ENCODE measurements around the gene AMY2A. TPM values are rescaled to one million over a fixed set of nuclear protein-coding genes. Genes with fewer than 3 reads are reported as not detected.
"Not testable (repeated sequence)": the region's sequence is repeated elsewhere in the genome, so short reads cannot be mapped to it uniquely, and the experiment has no call there.

The AMY2A gene
- total and polyA plus RNA-seq, 2 of the 8 experiments (the other 6 are each of a cell fraction or from before 2014, with no cell fraction given) = not detected

DNA sequence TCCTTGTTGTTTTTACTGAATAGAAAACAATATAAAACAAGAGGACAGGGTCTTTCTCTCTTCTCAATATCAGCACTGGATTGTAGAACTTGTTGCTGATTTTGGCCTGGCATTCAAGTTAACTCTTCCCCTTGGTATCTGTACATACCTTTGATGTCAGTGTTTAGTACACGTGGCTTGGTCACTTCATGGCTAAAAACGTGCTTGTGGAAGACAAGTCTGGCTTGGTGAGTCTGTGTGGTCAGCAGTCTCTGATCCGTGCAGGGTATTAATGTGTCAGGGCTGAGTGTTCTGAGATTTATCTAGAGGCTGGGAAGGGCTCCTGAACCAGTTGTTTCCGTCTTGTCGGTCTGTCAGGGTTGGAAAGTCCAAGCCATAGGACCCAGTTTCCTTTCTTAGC, 38.2 kb downstream of the AMY2A start, which contains the start of gene AMY1A:
Gene AMY1A (plus strand): TSS at position 301 of the 400 bp plus-strand sequence. CDS start 571 bp downstream, outside the sequence.
- H4K5ac ChIP-seq (ENCODE audit: insufficient read length, low read depth, low read length); H3K4me3 ChIP-seq (ENCODE audit: extremely low read depth in 1 of 4, insufficient read depth in 2 of 4, low read depth in 3 of 4, low read length in 4 of 4); DNase-seq (ENCODE audit: low read depth in 1 of 2, low spot score in 2 of 2); H2BK120ac ChIP-seq (replicated peaks; ENCODE audit: low read depth, low read length); POLR2A ChIA-PET (ENCODE audit: partially characterized antibody); FAIRE-seq; H3K79me2 ChIP-seq (ENCODE audit: control insufficient read depth in 1 of 2, insufficient read depth in 2 of 2, low read length in 2 of 2); H3K18ac ChIP-seq (ENCODE audit: extremely low read depth, low read length); H3K4me1 ChIP-seq (replicated peaks in 1 of 4; ENCODE audit: control insufficient read depth in 3 of 4, insufficient read depth in 4 of 4, low read length in 3 of 4); H2BK5ac ChIP-seq (ENCODE audit: low read depth, low read length); H4K8ac ChIP-seq (ENCODE audit: extremely low read depth, insufficient read depth, low read length); CTCF ChIA-PET (ENCODE audit: partially characterized antibody); H3K79me1 ChIP-seq (ENCODE audit: low read depth, low read length); H3K9ac ChIP-seq (replicated peaks in 1 of 4; ENCODE audit: extremely low read depth in 1 of 4, low read depth in 3 of 4, low read length in 3 of 4); H2BK15ac ChIP-seq (ENCODE audit: low read length); H3K27ac ChIP-seq (ENCODE audit: low read depth, low read length); H2AK5ac ChIP-seq (ENCODE audit: low read depth, low read length); H4K91ac ChIP-seq (replicated peaks; ENCODE audit: insufficient read length, low read length); H2BK12ac ChIP-seq (ENCODE audit: low read depth, low read length); H3K56ac ChIP-seq (replicated peaks; ENCODE audit: insufficient read length, low read depth, low read length); H3K23ac ChIP-seq (ENCODE audit: insufficient read length); H4K20me1 ChIP-seq (replicated peaks in 1 of 2; ENCODE audit: control insufficient read depth in 1 of 2, insufficient read depth in 2 of 2, low read length in 2 of 2); H3K36me3 ChIP-seq (ENCODE audit: control insufficient read depth in 2 of 4, insufficient read depth in 4 of 4, low read length in 3 of 4); H3K4ac ChIP-seq (replicated peaks; ENCODE audit: insufficient read length, low read depth, low read length); H3K23me2 ChIP-seq (ENCODE audit: low read depth, low read length); H3K9me3 ChIP-seq (ENCODE audit: insufficient read depth in 2 of 2, low read depth in 1 of 2, low read length in 1 of 2); H2BK20ac ChIP-seq (ENCODE audit: low read length); H3K27me3 ChIP-seq (replicated peaks in 1 of 4; ENCODE audit: control insufficient read depth in 3 of 4, extremely low read depth in 1 of 4, insufficient read depth in 3 of 4, low read length in 3 of 4); H3K4me2 ChIP-seq (ENCODE audit: insufficient read depth in 1 of 2, low read depth in 2 of 2, low read length in 2 of 2); H3K14ac ChIP-seq (ENCODE audit: insufficient read length); H2AFZ ChIP-seq (ENCODE audit: low read length): not testable (repeated sequence)
- WGBS, 2 experiments (ENCODE audit: extremely low coverage in 1 of 2, insufficient coverage in 1 of 2, insufficient read length in 1 of 2, insufficient replicate concordance in 2 of 2, low coverage in 1 of 2, low lambda C conversion rate in 2 of 2, missing lambda C conversion rate in 1 of 2) = no CpG with 5 or more reads among the region's 5 CpGs

Small RNAs within 50 kb of the gene (small RNA-seq; reads per million reads assigned to genes)
- gene AC105272.1 (ENCODE audit: insufficient read depth) = not detected

Other genes with a start within 250 kb of the AMY2A start
- 12.0 and 12.8 TPM in 2 replicates for gene RNPC3, start 91.7 kb upstream of the AMY2A start, total RNA-seq (2021; fragmentation: NEBNext Ultra II Directional; extraction: Animal tissue kit (Norgen Biotek cat#: 25700))
- gene RNPC3, start 91.7 kb upstream of the AMY2A start, polyA plus RNA-seq (2011; rRNA removed) = 10.8 and 10.9 TPM in 2 replicates
- gene AMY2B, start 45.8 kb upstream of the AMY2A start, total RNA-seq (2021; fragmentation: NEBNext Ultra II Directional; extraction: Animal tissue kit (Norgen Biotek cat#: 25700)) = 2.0 and 2.1 TPM in 2 replicates
- 1.2 and 2.0 TPM in 2 replicates for gene AMY2B, start 45.8 kb upstream of the AMY2A start, polyA plus RNA-seq (2011; rRNA removed)
- not detected in 2 replicates for gene AMY1A, start 38.3 kb downstream of the AMY2A start, total RNA-seq (2021; fragmentation: NEBNext Ultra II Directional; extraction: Animal tissue kit (Norgen Biotek cat#: 25700))
- not detected in 2 replicates for gene AMY1A, start 38.3 kb downstream of the AMY2A start, polyA plus RNA-seq (2011; rRNA removed)
- gene AMY1B, start 78.8 kb downstream of the AMY2A start, total RNA-seq (2021; fragmentation: NEBNext Ultra II Directional; extraction: Animal tissue kit (Norgen Biotek cat#: 25700)) = not detected in 2 replicates
- gene AMY1B, start 78.8 kb downstream of the AMY2A start, polyA plus RNA-seq (2011; rRNA removed) = not detected in 2 replicates
- gene AMY1C, start 132.5 kb downstream of the AMY2A start, total RNA-seq (2021; fragmentation: NEBNext Ultra II Directional; extraction: Animal tissue kit (Norgen Biotek cat#: 25700)) = not detected in 2 replicates
- gene AMY1C, start 132.5 kb downstream of the AMY2A start, polyA plus RNA-seq (2011; rRNA removed) = not detected in 2 replicates

Measured in H1 (cell line).